GM15510 (cell line): Measurements from ENCODE around the gene WWOX.

ENCODE experiments used
- POLR2A ChIP-seq: IDR thresholded peaks from 3 replicates; pipeline ENCODE4 v1.6.1; 2011; ENCODE audit warnings: borderline replicate concordance; ENCODE audit not compliant: insufficient read length; ENCODE audit errors: extremely low read depth

The WWOX gene

DNA sequence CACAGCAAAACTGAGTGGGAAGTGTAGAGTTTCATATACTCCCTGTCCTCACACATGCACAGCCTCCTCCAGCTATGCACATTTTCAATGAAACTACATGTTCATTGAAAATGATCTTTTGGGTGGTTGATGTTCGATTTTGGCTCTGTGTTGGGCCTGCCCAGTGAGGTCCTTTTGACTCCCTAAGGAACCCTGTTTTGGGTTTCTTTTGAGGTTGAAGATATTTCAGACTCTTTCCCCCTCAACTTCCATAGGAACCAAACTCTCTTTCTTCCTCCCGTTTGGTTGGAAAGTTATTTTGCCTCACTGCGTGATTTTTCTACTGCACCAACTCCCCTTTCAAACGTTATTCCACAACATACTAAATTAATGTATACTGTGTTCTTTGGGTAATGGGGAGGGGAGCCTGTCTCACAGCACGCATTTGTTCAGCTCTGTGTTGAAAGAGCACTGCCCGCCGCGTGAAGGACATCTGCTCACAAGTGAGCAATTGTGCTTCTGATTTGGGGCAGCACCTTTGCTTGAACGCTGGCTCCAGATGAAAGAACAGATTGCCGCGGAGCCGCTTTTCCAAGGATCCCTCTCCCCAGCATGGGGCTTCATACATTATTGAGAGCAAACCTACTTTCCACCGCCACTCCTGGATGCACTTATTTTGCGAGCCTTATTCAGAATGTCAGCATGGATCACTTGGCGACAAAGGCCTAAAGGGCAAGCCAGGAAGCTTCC, 385.9 kb downstream of the WWOX start:
- TF ChIP-seq POLR2A, result no peak

DNA sequence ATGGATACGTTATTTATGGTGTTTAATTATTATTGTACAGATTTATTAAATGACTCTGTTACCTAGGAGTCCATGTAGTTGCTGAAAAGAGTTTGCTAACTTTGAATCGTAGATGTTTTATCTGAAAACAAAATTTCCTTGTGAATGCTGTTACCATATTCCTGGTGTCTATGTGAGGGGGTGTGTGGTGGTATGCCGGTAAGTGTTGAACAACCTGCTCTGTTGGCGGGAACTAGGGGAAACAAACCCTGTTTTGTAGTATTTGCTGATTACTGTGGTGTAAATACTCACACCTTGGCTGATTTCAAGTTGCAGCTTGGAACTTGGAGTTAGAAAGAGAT, 386.4 kb downstream of the WWOX start:
- no peak for TF ChIP-seq POLR2A

DNA sequence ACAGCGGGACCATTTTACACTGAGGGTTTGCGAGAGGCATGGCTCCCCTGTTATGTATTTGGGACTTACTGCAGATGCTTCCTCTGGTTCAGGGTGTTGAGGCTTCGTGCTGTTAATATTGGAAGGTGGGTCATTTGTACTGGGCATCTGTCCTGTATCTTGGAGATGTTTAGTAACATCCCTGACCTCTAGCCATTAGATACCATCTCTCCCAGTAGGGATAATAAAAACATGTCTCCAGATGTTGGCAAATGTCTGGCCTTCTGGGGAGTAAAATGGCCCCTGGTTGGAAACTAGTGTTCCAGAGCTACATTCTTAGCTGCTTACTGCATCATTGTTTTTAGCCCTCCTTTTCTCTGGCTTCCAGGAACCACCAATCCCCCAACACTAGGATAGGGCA, 388.0 kb downstream of the WWOX start:
- TF ChIP-seq POLR2A, result no peak

DNA sequence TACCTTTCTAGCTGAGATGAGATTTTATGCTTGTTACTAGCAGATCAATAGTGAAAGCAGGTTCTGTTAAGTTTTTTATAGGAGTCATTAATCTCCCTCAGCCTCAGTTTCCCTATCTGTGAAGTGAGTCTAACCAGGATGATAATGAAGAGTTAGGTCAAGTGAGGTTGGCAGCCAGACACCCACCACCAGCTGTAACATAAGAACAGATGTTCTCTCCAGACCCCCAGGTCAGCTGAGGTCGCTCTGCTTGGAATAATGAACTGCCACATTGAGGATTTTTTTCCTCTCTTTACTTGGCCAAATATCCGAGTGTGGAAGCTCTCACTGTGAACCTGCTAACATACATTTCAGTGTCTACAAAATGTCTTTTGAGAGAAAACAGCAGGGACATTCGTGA, 389.6 kb downstream of the WWOX start:
- TF ChIP-seq POLR2A, result no peak

DNA sequence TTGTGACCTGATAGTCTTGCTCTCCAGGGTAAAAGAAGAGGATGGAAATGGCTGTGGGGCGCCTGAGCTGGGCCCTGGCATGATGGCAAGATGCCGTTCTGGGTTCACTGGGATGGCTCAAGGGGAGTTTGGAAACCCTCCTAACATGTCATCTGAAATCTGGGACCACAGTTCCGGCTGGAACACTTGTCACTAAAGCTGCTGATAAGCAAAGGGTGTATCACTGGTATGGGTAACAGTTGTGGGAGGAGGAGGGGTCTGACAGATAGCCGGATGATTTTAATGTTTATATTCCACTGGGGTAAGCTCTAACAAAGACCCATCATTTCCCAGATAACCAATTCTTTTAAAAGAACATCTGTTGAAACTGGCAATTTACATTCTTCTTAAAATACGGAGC, 390.2 kb downstream of the WWOX start:
- TF ChIP-seq POLR2A, result no peak

DNA sequence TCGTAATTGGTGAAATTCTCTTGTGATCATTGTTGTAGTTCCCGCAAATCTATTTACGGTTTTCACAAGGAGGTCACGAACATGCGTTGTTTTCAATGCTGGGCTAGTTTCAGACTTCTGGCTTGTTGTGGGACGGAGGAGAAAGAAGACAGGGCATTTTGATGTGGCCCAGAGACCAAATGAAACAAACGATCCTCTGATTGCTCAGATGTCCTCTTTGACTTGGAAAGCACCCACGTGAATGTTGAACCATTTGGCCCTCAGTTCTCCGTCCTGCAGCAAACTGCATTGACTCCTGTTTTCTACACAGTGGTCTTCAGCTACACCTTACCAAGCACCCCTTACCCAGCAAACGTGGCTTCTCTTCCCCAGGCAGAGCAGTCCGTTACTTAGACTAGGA, 391.0 kb downstream of the WWOX start:
- no peak for TF ChIP-seq POLR2A

DNA sequence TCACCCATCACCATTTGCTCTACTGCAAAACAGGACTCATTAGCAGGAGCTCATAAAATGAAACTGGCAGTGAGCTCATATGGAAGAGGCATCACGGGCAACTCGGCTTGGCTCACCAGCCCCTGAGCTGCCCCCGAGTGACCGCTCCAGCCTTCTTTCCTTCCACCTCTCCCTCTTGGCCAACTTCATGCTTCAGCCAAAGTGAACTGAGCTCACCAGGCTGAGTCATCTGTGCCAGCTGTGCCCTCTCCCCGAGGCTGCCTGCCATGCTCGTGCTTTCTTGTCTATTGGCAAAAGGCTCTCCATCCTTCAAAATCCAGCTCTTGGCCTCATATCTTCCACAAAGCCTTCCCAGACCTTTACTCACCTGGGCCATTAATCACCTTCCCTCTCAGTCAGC, 391.4 kb downstream of the WWOX start:
- no peak for TF ChIP-seq POLR2A

DNA sequence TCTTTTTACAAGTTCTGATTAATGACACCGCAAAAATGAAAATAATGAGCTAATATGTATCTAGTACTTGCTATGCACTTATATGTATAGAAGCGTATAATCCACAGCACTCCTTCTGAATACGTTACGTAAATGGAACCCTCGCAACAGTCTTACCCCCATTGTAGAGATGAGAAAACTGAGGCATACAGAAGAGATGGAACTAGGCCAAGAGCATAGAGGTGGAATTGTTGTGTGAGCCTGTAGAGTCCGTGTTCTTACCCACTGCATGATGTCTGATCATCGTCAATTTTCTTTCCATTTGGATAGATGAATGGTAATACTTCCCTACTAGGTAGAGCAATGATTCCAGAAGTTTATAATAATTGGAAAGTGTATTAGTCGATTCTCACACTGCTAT, 394.1 kb downstream of the WWOX start:
- no peak for TF ChIP-seq POLR2A

DNA sequence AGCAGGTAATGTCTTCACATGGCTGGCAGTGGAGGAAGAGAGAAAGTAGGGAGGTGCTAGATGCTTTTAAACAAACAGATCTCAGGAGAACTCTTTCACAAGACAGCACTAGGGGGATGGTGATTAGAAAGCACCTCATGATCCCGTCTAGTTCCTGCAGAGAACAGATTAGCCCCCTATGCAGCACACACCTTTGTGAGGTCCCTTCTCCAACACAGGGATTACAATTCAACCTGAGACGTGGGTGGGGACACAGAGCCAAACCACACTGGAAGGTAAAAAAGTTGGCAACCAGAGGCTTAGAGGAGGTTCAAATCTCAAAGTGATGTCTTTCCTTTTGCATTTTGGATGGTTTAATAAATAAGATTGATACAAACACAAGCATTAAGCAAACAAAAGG, 394.7 kb downstream of the WWOX start:
- no peak for TF ChIP-seq POLR2A

DNA sequence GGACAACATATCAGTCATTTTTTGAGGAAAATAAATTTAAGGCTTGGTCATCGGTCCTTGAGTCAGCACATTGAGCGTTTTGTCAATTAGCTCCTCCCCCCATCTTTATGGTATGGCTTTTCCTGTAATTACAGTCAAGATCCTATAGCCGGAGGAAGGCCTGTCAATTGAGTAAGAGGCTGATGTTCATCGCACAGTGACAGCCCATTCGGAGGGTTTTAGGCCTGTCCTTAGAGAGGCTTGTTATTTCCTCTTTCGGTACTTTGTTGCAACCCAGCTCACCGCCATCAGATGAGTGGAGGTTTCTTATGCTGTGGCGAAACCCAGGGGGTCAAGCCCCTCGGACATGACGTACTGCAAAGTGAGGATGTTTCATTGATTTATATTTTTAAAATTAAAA, 395.2 kb downstream of the WWOX start:
- no peak for TF ChIP-seq POLR2A

DNA sequence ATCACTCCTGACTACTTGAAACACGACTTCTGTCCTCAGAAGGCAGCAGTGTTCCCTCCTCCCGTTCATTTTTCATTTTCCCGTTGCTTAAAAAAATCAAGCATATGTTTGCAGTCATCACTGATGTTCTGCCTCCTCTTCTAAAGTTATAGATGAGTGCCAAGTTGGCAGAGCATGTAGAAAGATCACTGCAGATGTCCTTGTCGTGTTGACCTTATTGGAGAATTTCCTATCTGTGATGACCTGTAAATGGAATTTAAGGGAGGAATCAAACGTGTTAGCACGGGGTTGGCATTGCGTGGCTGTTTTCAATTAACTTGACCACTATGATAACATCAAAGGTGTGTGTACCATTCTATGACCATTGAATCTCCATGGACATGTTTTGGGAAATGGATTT, 396.7 kb downstream of the WWOX start:
- TF ChIP-seq POLR2A, result no peak

DNA sequence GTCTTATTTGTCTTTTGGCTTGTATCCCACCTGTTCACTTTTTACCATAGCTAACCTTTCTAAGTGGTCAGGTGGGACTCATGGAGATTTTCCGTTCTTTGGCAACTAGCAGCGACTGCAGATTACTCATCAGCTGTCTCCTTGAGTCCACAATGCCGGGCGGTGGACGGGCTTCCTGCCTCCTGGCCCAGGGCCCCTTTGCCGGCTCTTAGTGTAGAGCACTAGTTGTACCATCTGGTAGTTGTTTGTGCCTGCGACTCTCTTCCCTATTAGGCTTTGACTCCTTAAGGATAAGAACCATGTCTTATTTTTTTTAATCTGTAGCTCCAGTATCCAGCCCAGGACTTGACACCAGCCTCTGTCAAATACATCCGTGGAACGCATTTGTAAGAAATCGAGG, 399.9 kb downstream of the WWOX start:
- no peak for TF ChIP-seq POLR2A

DNA sequence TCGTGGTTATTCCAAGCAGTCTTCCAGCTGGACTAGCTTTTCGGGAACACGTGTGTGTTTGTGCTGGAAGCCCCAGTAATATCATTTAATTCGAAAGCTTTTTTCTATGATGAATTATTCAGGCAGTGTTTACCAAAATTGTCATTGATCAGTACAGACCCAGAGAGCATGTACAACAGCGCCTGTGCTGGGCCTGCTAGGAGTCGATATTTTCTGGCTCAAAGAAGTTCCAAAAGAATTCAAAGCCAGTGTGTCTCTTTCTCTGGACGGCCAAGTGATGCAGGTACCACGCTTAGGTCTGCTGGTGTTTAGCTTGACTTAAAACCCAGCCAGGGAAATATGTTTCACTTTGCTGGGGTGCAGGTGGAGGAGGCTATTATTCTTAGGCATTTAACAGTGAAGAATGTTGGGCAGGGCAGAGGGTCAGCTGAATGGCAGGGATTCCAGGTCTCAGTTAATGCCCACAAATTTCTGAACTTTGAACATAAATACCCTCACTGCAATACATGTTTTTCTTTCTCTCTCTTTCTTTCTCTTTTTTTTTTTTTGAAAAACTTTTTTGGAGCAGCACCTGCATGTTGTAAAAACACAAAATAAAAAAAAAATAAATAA, 401.3 kb downstream of the WWOX start:
- TF ChIP-seq POLR2A, result no peak

DNA sequence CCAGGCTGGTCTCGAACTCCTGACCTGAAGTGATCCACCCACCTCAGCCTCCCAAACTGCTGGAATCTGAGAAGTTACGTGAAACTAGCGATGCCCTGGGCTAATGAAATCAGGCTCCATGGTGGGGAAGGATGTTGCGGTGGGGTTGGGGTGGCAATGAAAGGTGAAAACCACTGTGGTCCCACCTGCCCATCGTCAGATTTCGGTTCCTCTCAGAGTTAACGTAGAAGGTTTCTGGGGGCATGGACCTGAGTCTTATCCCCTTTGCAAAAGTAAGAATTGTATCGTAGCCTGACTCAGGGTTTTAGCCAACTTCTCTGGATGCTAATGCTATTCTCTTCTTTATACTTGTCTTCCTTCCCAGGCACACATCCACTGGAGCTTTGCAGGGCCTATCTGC, 402.3 kb downstream of the WWOX start:
- TF ChIP-seq POLR2A, result no peak

DNA sequence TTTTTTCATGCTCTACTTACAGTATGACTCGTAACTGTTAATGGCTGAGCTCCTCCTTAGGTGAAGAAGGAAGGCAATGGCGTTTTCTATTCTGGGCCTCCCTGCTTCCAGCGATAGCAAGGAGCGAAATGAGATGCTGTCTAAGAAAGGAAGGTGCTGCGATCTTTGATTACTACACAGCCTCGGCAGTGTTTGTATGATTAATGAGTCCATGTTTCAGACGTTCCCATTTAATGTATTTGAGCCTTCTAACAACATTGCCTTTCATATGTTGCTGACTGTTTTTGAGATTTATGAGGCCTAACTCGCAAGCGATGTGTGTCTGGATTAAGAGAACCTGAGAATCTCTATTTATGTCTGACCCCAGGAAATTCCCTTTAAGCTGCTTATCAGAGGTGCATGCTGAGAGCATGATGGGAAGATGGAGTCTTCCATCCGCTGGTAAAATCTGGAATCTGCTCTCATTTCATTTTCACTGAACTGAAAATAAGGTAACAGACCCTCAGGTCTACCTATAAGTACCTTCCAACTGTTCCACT, 403.4 kb downstream of the WWOX start:
- TF ChIP-seq POLR2A, result no peak

DNA sequence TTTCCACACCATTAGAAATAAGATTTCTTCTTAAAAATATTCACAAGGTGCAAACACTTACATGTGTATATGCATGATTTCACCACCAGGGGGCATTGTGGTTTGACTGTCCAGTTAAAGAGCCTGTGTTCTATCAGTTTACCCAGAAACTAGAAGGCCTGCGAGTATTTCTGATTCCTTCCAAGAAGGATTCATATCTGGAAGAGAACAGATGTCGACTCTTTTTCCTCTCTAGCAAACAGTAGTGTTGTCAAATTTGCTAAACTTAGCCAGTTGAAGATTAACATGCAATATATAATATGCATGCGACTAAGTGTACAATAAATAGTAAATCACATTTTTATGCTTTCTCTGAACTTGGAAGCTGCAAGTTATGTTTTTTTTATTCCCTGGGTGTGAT, 404.1 kb downstream of the WWOX start:
- TF ChIP-seq POLR2A, result no peak
